A549 treated with CORT108297 at 1 μM for 4 hours (cell line): Measurements from ENCODE around the gene XPO4. TPM values are rescaled to one million over a fixed set of nuclear protein-coding genes. Genes with fewer than 3 reads are reported as not detected.

ENCODE experiments used
- total RNA-seq: library from RNA; stranded (reverse); fragments of 200-300 nt; extraction: Qiagen RNA extraction; gene quantifications from 5 replicates; pipeline ENCODE4 v1.2.3, GENCODE V29; 2022

The XPO4 gene
- total RNA-seq, result 5.1 to 6.8 TPM (median 6.3 TPM) in 5 replicates

DNA sequence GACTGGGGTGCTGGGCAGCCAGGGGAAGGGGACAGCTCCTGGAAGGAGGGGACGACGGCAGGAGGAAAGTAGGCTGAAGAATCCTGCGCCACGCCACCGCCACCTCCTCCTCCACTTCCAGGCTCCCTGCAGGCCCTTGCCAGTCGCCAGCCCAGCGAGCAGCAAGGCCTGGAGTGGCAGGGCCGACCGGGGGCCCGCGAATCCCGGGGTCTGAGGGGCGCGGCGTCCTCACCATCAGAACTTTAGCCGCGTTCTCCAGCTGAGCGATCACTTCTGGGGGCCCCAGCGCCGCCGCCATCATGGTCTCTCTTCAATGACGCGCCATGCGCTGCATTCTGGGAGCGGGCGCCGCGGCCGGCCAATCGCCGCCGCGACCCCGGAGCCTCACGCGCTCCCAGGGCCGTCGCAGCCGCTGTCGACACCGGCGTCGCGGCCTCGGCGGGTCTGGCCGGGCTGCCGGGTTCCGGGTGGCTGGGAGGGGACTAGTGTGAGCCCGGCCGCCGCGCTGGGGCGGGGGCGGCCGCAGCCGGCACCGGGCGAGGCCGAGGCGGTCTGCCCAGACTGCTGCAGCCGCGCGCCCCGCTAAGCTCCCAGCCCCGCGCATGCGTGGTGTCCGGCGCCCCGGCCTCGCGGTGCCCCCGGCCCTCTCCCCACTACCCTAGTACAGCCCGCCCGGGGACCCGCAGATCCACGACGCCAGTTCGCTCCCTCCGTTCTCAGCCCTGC, at the start of gene XPO4:
XPO4 (minus strand) TSS at position 309 of the 726 bp plus-strand sequence; CDS start at position 301, 8 bp downstream.

DNA sequence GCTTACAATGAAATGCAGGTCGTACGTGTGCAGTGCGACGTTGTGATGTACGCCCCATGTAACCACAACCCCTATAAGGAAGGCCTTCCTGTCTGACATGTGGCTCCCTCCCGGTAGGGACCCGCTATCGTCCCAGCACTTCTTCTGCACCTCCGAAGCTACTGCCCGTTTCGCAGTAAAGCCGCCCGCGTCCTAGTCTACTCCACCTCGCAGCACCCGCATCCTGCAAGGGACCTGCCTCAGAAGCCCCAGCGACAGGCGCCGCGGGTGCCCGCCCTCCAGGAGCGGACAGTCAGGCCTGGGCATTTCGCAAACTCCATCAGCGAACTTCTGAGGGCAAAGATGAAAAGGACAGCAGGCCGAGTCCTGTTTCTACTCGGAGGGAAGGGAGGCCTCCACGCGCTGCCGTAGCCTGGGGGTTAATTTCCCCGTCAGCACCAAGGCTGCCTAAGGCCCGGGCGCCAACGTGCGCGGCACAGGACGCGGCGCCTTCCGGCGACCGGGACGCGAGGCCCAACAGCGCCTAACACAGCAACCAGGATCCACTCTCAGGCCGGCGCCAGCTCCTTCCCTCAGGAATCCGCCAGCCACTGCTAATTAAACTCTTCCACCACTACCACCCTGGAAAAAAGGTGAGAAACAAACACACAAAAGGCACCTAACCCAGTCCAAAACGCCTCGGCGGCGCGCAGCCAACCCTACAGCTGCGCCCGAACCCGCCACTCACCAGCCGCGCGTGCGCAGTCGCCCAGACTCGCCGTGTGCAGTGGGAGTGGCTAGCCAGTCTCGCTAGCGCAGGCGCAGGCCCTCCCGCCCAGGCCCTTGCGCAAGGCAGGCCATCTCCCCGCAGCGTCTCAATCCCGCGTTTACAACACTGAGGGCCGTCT, 129.1 kb downstream of the XPO4 start, which contains the start of gene EEF1AKMT1:
EEF1AKMT1 (minus strand) TSS at position 768 of the 887 bp plus-strand sequence. CDS start 16,363 bp downstream, outside the sequence.

Other genes starting within 250 kb of the XPO4 start
- 0.88 to 1.6 TPM (median 1.0 TPM) in 5 replicates for gene IL17D, start 199.0 kb downstream of the XPO4 start, total RNA-seq
- gene EEF1AKMT1, start 128.8 kb downstream of the XPO4 start, total RNA-seq, result 4.2 to 5.2 TPM (median 4.6 TPM) in 5 replicates
- 8.0 to 9.9 TPM (median 8.5 TPM) in 5 replicates for gene LATS2, start 158.8 kb upstream of the XPO4 start, total RNA-seq
- 131 to 171 TPM (median 148 TPM) in 5 replicates for gene SAP18, start 237.4 kb upstream of the XPO4 start, total RNA-seq